Hepatocyte (in vitro differentiated cells): ENCODE results near the gene DMRTC1. TPM values are rescaled to one million over a fixed set of nuclear protein-coding genes. Genes with fewer than 3 reads are reported as not detected.
"Not testable (repeated sequence)": the region's sequence is repeated elsewhere in the genome, so short reads cannot be mapped to it uniquely, and the experiment has no call there.

Source experiments
- DNase-seq: peaks from one replicate; pipeline ENCODE4 v3.0.0-alpha.2; 2016; ENCODE audit warnings: low spot score
- H2AFZ ChIP-seq: fragments of 200-600 bp; sonication (generic); 2 replicates; pipeline ENCODE4 v1.6.0; 2016; ENCODE audit warnings: antibody characterized with exemption, mild to moderate bottlenecking
- H3K27ac ChIP-seq: fragments of 200-600 bp; sonication (generic); 2 replicates; pipeline ENCODE4 v1.5.1; 2016; ENCODE audit warnings: mild to moderate bottlenecking
- H3K27me3 ChIP-seq: fragments of 200-600 bp; sonication (generic); 2 replicates; pipeline ENCODE4 v1.6.1; 2016
- H3K36me3 ChIP-seq: fragments of 200-600 bp; sonication (generic); replicated peaks from 2 replicates; pipeline ENCODE4 v1.5.1; 2016; ENCODE audit warnings: low read depth; ENCODE audit not compliant: insufficient read depth
- H3K4me1 ChIP-seq: fragments of 200-600 bp; sonication (generic); 2 replicates; pipeline ENCODE4 v1.5.1; 2016; ENCODE audit warnings: mild to moderate bottlenecking, moderate library complexity; ENCODE audit not compliant: insufficient read depth
- H3K4me2 ChIP-seq: fragments of 200-600 bp; sonication (generic); 2 replicates; pipeline ENCODE4 v1.6.0; 2016
- H3K4me3 ChIP-seq: fragments of 200-600 bp; sonication (generic); 2 replicates; pipeline ENCODE4 v1.5.1; 2016; ENCODE audit warnings: mild to moderate bottlenecking
- H3K79me2 ChIP-seq: fragments of 200-600 bp; sonication (generic); 2 replicates; pipeline ENCODE4 v1.6.0; 2017; ENCODE audit warnings: mild to moderate bottlenecking
- H3K9me2 ChIP-seq: fragments of 200-600 bp; sonication (generic); replicated peaks from 2 replicates; pipeline ENCODE4 v1.6.0; 2017; ENCODE audit warnings: mild to moderate bottlenecking; ENCODE audit not compliant: insufficient read depth
- H3K9me3 ChIP-seq: fragments of 200-600 bp; sonication (generic); 2 replicates; pipeline ENCODE4 v1.5.1; 2016; ENCODE audit warnings: low read depth, mild to moderate bottlenecking
- H4K20me1 ChIP-seq: fragments of 200-600 bp; sonication (generic); 2 replicates; pipeline ENCODE4 v1.6.0; 2016; ENCODE audit warnings: mild to moderate bottlenecking; ENCODE audit not compliant: insufficient read depth, poor library complexity, severe bottlenecking
- WGBS: methylation state at CpG from one replicate; pipeline ENCODE4 v1.1.6; 2016; ENCODE audit warnings: low lambda C conversion rate; ENCODE audit errors: missing lambda C conversion rate; 5-methylcytosine and 5-hydroxymethylcytosine counted together
- polyA plus RNA-seq: library from polyadenylated mRNA; unstranded; fragments of >200 nt; fragmentation: Nextera tagmentation; extraction: Ambion mirVana; gene quantifications from 2 replicates; pipeline ENCODE4 v1.2.1, GENCODE V29; 2016
- total RNA-seq: library from RNA; depleted of rRNA; stranded (reverse); fragments of >200 nt; gene quantifications from 2 replicates; pipeline ENCODE4 v1.2.3, GENCODE V29; 2014

DMRTC1 gene
- total and polyA plus RNA-seq, 2 experiments from 2014 or later = 0.51 TPM; not detected in 1

DNA sequence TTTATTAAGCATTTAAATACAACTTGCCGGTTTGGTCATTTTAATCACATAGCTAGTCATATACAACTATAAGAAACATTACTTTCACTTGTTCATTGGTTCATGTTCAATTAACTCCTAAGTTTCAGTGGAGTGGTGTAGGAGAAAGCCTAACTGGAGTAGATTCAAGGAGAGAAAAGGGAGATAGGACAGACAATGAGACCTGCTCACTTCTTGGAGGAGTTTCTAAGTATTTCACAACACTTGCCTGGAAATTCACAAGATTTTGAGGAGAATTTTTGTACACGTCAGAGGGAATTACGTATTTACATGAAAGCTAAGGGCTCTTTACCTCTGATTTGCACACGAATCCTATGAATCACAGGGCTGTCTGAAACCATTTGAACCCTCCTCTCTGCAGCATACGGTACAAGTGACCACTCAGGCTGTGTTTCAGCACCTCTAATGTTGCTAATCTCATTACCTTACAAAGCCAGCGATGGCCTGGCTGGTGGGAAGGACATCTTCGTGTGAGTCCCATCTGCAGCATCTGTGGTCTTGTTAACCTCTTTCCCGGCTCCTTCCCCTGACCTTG, 6.7 kb downstream of the DMRTC1 start:
- not testable (repeated sequence) for H3K4me3 ChIP-seq, H3K4me2 ChIP-seq, DNase-seq, H4K20me1 ChIP-seq, H3K79me2 ChIP-seq, H3K27me3 ChIP-seq, H3K9me2 ChIP-seq, H3K9me3 ChIP-seq, H3K36me3 ChIP-seq, H3K27ac ChIP-seq, H2AFZ ChIP-seq, H3K4me1 ChIP-seq
- WGBS = no CpG with 5 or more reads among the region's 8 CpGs

DNA sequence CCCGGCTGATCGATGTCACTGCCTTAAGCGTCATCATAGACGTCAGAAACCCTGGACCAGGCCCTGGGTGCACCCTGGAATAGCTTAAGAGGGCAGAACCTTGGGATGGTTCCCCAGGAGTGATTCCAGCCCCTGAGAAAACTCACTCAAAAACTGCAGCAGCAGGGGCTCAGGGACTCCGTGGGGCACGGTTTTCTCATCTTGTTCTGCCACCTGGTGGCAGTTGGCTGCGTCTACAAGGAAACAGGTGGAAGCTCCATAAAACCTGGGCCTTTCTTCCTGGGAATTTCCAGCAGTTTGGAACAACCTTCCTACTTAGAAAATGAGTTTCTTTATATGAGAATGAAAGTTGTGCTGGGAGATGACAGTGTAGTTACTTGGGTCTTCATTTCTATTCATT, 7.2 kb downstream of the DMRTC1 start:
- not testable (repeated sequence) for H3K9me2 ChIP-seq, H3K4me2 ChIP-seq, H3K79me2 ChIP-seq, H2AFZ ChIP-seq, H3K27ac ChIP-seq, H3K9me3 ChIP-seq, DNase-seq, H4K20me1 ChIP-seq, H3K4me1 ChIP-seq, H3K36me3 ChIP-seq, H3K27me3 ChIP-seq, H3K4me3 ChIP-seq
- no CpG with 5 or more reads among the region's 7 CpGs for WGBS

DNA sequence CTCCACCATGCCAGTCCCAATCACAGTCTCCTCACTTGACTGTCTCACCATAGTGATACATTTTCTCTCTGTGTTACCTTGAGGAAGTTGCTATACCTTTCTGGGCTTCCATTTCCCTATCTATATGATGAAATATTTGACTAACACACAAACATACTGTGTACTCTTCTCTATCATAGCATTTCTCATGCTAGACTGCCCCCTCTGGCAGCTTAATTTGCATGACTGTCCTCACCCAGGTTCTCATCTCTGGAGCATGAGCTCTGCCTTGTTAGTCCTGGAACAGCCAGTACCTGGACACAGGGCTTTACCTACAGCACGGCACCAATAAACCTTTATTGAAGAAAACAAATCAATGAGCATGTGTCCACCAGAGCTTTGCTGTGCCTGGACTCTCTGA, 11.4 kb downstream of the DMRTC1 start:
- not testable (repeated sequence) for H3K27me3 ChIP-seq, H3K4me2 ChIP-seq, H3K4me1 ChIP-seq, H4K20me1 ChIP-seq, DNase-seq, H3K9me2 ChIP-seq, H3K4me3 ChIP-seq, H3K36me3 ChIP-seq, H3K27ac ChIP-seq, H3K9me3 ChIP-seq, H2AFZ ChIP-seq, H3K79me2 ChIP-seq
- no CpG with 5 or more reads among the region's 1 CpG for whole genome bisulfite sequencing

DNA sequence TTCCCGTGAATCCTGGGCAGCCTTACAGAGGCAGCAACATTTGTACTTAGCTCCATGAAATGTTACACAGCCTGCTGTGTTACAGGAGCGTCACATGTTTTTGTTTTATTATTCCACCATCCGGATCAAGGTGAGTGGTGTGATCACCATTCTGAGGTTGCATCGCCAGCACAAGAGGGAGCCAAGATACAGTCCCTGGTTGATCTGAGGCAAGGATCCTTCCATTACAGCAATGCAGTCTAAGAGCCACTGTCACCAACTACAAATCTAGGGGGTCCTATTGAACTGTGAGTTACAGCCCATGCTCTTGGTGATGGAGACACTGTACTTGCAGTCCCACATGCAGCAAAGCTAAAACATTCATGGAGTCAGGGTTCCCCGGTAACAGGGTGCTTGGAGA, 27.5 kb downstream of the DMRTC1 start:
- H3K27me3 ChIP-seq, H3K4me2 ChIP-seq, H3K27ac ChIP-seq, H3K9me2 ChIP-seq, H3K79me2 ChIP-seq, H3K9me3 ChIP-seq, H3K36me3 ChIP-seq, H3K4me1 ChIP-seq, H3K4me3 ChIP-seq, DNase-seq, H4K20me1 ChIP-seq, H2AFZ ChIP-seq: not testable (repeated sequence)
- WGBS = 69% methylated on average over 4 of the region's 5 CpGs

DNA sequence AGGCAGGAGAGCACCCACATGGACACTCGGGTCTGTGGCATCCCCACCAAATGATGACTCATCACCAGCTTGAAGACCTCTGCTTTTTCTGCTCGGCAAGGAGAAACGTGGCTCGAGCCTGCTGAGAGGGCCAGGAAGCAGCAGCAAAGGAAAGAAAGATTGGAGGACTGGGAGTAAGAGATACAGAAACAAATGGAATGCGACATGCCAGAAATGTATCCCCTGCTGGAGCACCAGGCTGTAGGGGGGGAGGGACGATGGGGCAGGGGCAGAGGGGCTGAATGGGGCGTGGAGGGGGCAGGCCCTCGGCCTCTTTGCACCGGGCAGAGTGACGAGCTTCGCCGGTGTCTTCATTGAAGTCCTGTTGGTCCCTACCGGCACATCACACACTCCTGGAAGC, 31.3 kb downstream of the DMRTC1 start, which contains the start of gene FAM236C:
TSS of gene FAM236C (plus strand) at position 301 of the 400 bp plus-strand sequence. CDS start 100 bp downstream, outside the sequence.
- H3K4me1 ChIP-seq, H3K79me2 ChIP-seq, H3K9me2 ChIP-seq, H2AFZ ChIP-seq, H3K36me3 ChIP-seq, H3K27ac ChIP-seq, DNase-seq, H4K20me1 ChIP-seq, H3K4me2 ChIP-seq, H3K27me3 ChIP-seq, H3K4me3 ChIP-seq, H3K9me3 ChIP-seq: not testable (repeated sequence)
- no CpG with 5 or more reads among the region's 13 CpGs for WGBS

DNA sequence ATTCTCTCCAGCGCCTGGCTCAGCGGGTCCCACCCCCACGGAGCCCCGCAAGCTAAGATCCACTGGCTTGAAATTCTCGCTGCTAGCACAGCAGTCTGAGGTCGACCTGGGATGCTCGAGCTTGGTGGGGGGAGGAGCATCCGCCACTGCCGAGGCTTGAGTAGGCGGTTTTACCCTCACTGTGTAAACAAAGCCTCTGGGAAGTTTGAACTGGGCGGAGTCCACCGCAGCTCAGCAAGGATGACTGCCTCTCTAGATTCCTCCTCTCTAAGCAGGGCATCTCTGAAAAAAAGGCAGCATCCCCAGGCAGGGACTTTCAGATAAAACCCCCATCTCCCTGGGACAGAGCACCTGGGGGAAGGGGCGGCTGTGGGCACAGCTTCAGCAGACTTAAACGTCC, 53.9 kb downstream of the DMRTC1 start:
- not testable (repeated sequence) for H3K27me3 ChIP-seq, H3K79me2 ChIP-seq, H3K4me1 ChIP-seq, H2AFZ ChIP-seq, H3K27ac ChIP-seq, H3K9me3 ChIP-seq, H3K9me2 ChIP-seq, DNase-seq, H4K20me1 ChIP-seq, H3K36me3 ChIP-seq, H3K4me2 ChIP-seq, H3K4me3 ChIP-seq
- no CpG with 5 or more reads among the region's 14 CpGs for WGBS

DNA sequence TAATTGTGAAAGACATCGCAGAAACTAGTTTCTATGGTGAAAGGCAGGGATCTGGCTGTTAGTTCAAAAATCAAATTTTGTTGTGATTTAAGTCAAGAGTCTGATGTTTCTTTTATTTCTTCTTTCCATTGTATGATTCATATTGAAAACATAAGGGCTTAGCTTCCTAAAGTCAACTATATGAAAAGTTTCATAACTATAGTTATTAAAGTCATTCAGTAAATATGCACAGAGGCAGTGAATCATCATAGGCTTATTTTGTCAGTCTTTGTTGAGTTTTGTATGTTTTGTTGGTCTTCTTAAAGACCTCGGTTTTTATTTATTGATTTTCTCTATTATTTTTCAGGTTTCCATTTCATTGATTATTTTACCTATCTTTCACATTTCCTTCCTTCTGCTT, 60.7 kb downstream of the DMRTC1 start:
- not testable (repeated sequence) for H4K20me1 ChIP-seq, DNase-seq, H3K4me1 ChIP-seq, H3K79me2 ChIP-seq, H2AFZ ChIP-seq, H3K9me3 ChIP-seq, H3K27ac ChIP-seq, H3K36me3 ChIP-seq, H3K27me3 ChIP-seq, H3K4me3 ChIP-seq, H3K9me2 ChIP-seq, H3K4me2 ChIP-seq
- WGBS = no CpG with 5 or more reads among the region's 2 CpGs

DNA sequence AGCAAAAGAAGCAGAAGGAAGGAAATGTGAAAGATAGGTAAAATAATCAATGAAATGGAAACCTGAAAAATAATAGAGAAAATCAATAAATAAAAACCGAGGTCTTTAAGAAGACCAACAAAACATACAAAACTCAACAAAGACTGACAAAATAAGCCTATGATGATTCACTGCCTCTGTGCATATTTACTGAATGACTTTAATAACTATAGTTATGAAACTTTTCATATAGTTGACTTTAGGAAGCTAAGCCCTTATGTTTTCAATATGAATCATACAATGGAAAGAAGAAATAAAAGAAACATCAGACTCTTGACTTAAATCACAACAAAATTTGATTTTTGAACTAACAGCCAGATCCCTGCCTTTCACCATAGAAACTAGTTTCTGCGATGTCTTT, 106.1 kb downstream of the DMRTC1 start:
- not testable (repeated sequence) for H3K4me3 ChIP-seq, DNase-seq, H3K4me2 ChIP-seq, H3K4me1 ChIP-seq, H3K36me3 ChIP-seq, H3K27me3 ChIP-seq, H3K9me2 ChIP-seq, H3K27ac ChIP-seq, H3K9me3 ChIP-seq, H2AFZ ChIP-seq, H4K20me1 ChIP-seq, H3K79me2 ChIP-seq
- WGBS = no CpG with 5 or more reads among the region's 2 CpGs

DNA sequence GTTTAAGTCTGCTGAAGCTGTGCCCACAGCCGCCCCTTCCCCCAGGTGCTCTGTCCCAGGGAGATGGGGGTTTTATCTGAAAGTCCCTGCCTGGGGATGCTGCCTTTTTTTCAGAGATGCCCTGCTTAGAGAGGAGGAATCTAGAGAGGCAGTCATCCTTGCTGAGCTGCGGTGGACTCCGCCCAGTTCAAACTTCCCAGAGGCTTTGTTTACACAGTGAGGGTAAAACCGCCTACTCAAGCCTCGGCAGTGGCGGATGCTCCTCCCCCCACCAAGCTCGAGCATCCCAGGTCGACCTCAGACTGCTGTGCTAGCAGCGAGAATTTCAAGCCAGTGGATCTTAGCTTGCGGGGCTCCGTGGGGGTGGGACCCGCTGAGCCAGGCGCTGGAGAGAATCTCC, 112.9 kb downstream of the DMRTC1 start:
- H3K36me3 ChIP-seq, H3K4me1 ChIP-seq, H3K79me2 ChIP-seq, H3K9me2 ChIP-seq, H3K4me3 ChIP-seq, DNase-seq, H3K27me3 ChIP-seq, H3K9me3 ChIP-seq, H2AFZ ChIP-seq, H3K4me2 ChIP-seq, H4K20me1 ChIP-seq, H3K27ac ChIP-seq: not testable (repeated sequence)
- WGBS = no CpG with 5 or more reads among the region's 13 CpGs
